ENCODE data around the gene NUP214.

GRCh38 chr9:131167936-131168335 is 42.5 kb downstream of the NUP214 start:
- TF ChIP-seq SP1 (IDR thresholded peaks at IDR 0.05) (no peak), ELF4 (IDR thresholded peaks at IDR 0.05) (no peak), ARNT (IDR thresholded peaks at IDR 0.05) (no peak), FOXM1 (IDR thresholded peaks at IDR 0.05; ENCODE audit: borderline replicate concordance) (no peak), TARDBP (IDR thresholded peaks at IDR 0.05) (no peak), FOXA1 (IDR thresholded peaks at IDR 0.05) (no peak), NFRKB (IDR thresholded peaks at IDR 0.05) (no peak), BHLHE40 (IDR thresholded peaks at IDR 0.05; ENCODE audit: borderline replicate concordance) (no peak), HDGF (IDR thresholded peaks at IDR 0.05; ENCODE audit: borderline replicate concordance) (no peak), FOXK2 (IDR thresholded peaks at IDR 0.05) (no peak), LEF1 (IDR thresholded peaks at IDR 0.05; ENCODE audit: borderline replicate concordance) (no peak)
